Endothelial cell of umbilical vein (primary cell): ENCODE data around the gene RASGRP1. TPM values are rescaled to one million over a fixed set of nuclear protein-coding genes. Genes with fewer than 3 reads are reported as not detected.

Experiments used
- BruUV-seq: library from RNA; stranded (reverse); fragments of 400-500 nt; replicated peaks from 2 replicates; lab custom pipeline; 2021; lab: Mats Ljungman, UMichigan
- CTCF ChIA-PET: fragments of 300-600, 350-600 bp; sonication (Branson Sonifier 250); formaldehyde crosslinking; loops from one replicate; lab custom pipeline; 2021; ENCODE audit warnings: antibody characterized with exemption, inconsistent platforms; lab: Charles Lee
- POLR2A ChIA-PET: fragments of 300-600, 350-600 bp; sonication (Branson Sonifier 250); formaldehyde crosslinking; loops from one replicate; lab custom pipeline; 2021; ENCODE audit warnings: antibody characterized with exemption, inconsistent platforms; lab: Charles Lee
- DNase-seq: peaks from one replicate; pipeline ENCODE4 v3.0.0-alpha.2; 2011; ENCODE audit warnings: low read depth, low spot score
- FAIRE-seq: peaks from 2 replicates; lab custom pipeline; 2011; peaks lifted over from hg19 to GRCh38; lab: Jason Lieb, UNC
- H2AFZ ChIP-seq: 2 replicates; pipeline ENCODE4 v1.6.0; 2012; ENCODE audit warnings: low read depth, low read length, control low read depth, inconsistent platforms
- H3K27ac ChIP-seq: 2 replicates; pipeline ENCODE4 v1.5.1; 2011; ENCODE audit warnings: low read depth, mild to moderate bottlenecking, control low read depth, low read length, moderate library complexity; ENCODE audit not compliant: insufficient read depth
- H3K27me3 ChIP-seq, 2 experiments: 2 replicates each; pipeline versions ENCODE4 v1.6.0 to v1.6.1; 2011; ENCODE audit warnings: low read length in 2 of 2, mixed read lengths in 1 of 2; ENCODE audit not compliant: control insufficient read depth in 2 of 2, insufficient read depth in 2 of 2
- H3K36me3 ChIP-seq, 2 experiments: 2 replicates in 1 of 2; 3 replicates in 1 of 2; pipeline ENCODE4 v1.5.1; 2011; ENCODE audit warnings: low read length in 2 of 2, mild to moderate bottlenecking in 1 of 2, moderate library complexity in 1 of 2; ENCODE audit not compliant: control insufficient read depth in 2 of 2, insufficient read depth in 2 of 2; ENCODE audit errors: extremely low read depth in 1 of 2
- H3K4me1 ChIP-seq: 3 replicates; pipeline ENCODE4 v1.5.1; 2011; ENCODE audit warnings: mild to moderate bottlenecking, low read length; ENCODE audit not compliant: control insufficient read depth, insufficient read depth; ENCODE audit errors: extremely low read depth
- H3K4me2 ChIP-seq: 2 replicates; pipeline ENCODE4 v1.6.1; 2011; ENCODE audit warnings: low read length, control low read depth, mixed read lengths; ENCODE audit not compliant: insufficient read depth
- H3K4me3 ChIP-seq, 3 experiments: fragments of 200-600 bp in 1 of 3; sonication (generic), shearing (Covaris generic) in 1 of 3; replicated peaks in 1 of 3; 2 replicates each; pipeline ENCODE4 v1.5.1; 2011 to 2016; ENCODE audit warnings: control low read depth in 3 of 3, low read length in 3 of 3, mild to moderate bottlenecking in 2 of 3, inconsistent platforms in 1 of 3, low read depth in 1 of 3, moderate library complexity in 1 of 3; ENCODE audit not compliant: insufficient read depth in 1 of 3
- H3K79me2 ChIP-seq: 2 replicates; pipeline ENCODE4 v1.6.0; 2012; ENCODE audit warnings: low read length, inconsistent platforms; ENCODE audit not compliant: control insufficient read depth, insufficient read depth
- H3K9ac ChIP-seq: replicated peaks from 2 replicates; pipeline ENCODE3; 2011; ENCODE audit warnings: low read length, control low read depth; ENCODE audit not compliant: insufficient read depth; ENCODE audit errors: extremely low read depth
- H3K9me1 ChIP-seq: replicated peaks from 3 replicates; pipeline ENCODE4 v1.6.0; 2011; ENCODE audit warnings: mild to moderate bottlenecking, low read length; ENCODE audit not compliant: control insufficient read depth, insufficient read depth; ENCODE audit errors: extremely low read depth
- H3K9me3 ChIP-seq: replicated peaks from 2 replicates; pipeline ENCODE4 v1.5.1; 2012; ENCODE audit warnings: low read length, inconsistent platforms; ENCODE audit not compliant: control insufficient read depth, insufficient read depth
- H4K20me1 ChIP-seq: replicated peaks from 2 replicates; pipeline ENCODE3; 2011; ENCODE audit warnings: mild to moderate bottlenecking, low read length; ENCODE audit not compliant: control insufficient read depth, insufficient read depth; ENCODE audit errors: extremely low read depth
- EZH2 ChIP-seq: IDR thresholded peaks from 2 replicates; pipeline ENCODE4 v1.6.1; 2012; ENCODE audit warnings: borderline replicate concordance, low read depth, mild to moderate bottlenecking, moderate library complexity, low read length, inconsistent platforms; ENCODE audit not compliant: severe bottlenecking
- MYC ChIP-seq: IDR thresholded peaks from one replicate; pipeline ENCODE4 v1.6.1; 2011; ENCODE audit warnings: mild to moderate bottlenecking, low read depth, low read length
- dilution Hi-C: fragments of 300-500 bp; cut with MboI; formaldehyde crosslinking; loops from one replicate; pipeline ENCODE4 v1.15.0; 2019; ENCODE audit warnings: low sequenced_read_pairs; ENCODE audit not compliant: extremely low pct_ligation_motif_present
- intact Hi-C: fragments of 100-400 bp; cut with micrococcal nuclease; formaldehyde crosslinking; loops from one replicate; pipeline ENCODE4 v1.10.0; 2022
- polyA plus RNA-seq, 4 experiments: library from polyadenylated mRNA; depleted of rRNA in 3 of 4; stranded (reverse) in 3 of 4; unstranded in 1 of 4; fragments of >200 nt; gene quantifications; 2 replicates each; pipeline versions ENCODE4 v1.2.1 to v1.2.3, GENCODE V29; 2011 to 2012; ENCODE audit warnings: missing spikeins in 1 of 4
- total RNA-seq: library from RNA; stranded (reverse); gene quantifications from 2 replicates; pipeline ENCODE4 v1.2.3, GENCODE V29; 2021
- TF ChIP-seq, protein P1 (sequence below), 2 donors: IDR thresholded peaks; 1 replicate in 1 of 2; 2 replicates in 1 of 2; pipeline ENCODE4 v1.5.1; 2011; ENCODE audit warnings: low read length in 2 of 2, mild to moderate bottlenecking in 2 of 2, moderate library complexity in 2 of 2, control low read depth in 1 of 2, inconsistent platforms in 1 of 2, low read depth in 1 of 2; ENCODE audit not compliant: insufficient read depth in 1 of 2; ENCODE audit errors: extremely low read depth in 1 of 2

The RASGRP1 gene
- total and polyA plus RNA-seq, 2 donors (not counting 3 experiments of a cell fraction or from before 2014, with no cell fraction given) = 0.15 to 0.38 TPM

GRCh38 chr15:38521316-38521715, 43.3 kb downstream of the RASGRP1 start:
- Histone ChIP-seq H4K20me1 (no peaks in the 10 kb centered on the region), H3K4me3 (no peak overlapping the region), H3K9ac (no peak overlapping the region), H3K27me3 (peaks cover 12 to 43% of the 10 kb centered on the region in 2 experiments), H3K9me1 (no peaks in the 10 kb centered on the region), H3K27ac (no peak overlapping the region), H3K4me1 (no peaks in the 10 kb centered on the region), H2AFZ (no peak overlapping the region), H3K4me2 (no peak overlapping the region), H3K79me2 (no peaks in the 10 kb centered on the region), H3K36me3 (no peaks in the 10 kb centered on the region), H3K9me3 (no peaks in the 10 kb centered on the region)
- TF ChIP-seq EZH2 = no peak
- TF ChIP-seq, protein P1, sequence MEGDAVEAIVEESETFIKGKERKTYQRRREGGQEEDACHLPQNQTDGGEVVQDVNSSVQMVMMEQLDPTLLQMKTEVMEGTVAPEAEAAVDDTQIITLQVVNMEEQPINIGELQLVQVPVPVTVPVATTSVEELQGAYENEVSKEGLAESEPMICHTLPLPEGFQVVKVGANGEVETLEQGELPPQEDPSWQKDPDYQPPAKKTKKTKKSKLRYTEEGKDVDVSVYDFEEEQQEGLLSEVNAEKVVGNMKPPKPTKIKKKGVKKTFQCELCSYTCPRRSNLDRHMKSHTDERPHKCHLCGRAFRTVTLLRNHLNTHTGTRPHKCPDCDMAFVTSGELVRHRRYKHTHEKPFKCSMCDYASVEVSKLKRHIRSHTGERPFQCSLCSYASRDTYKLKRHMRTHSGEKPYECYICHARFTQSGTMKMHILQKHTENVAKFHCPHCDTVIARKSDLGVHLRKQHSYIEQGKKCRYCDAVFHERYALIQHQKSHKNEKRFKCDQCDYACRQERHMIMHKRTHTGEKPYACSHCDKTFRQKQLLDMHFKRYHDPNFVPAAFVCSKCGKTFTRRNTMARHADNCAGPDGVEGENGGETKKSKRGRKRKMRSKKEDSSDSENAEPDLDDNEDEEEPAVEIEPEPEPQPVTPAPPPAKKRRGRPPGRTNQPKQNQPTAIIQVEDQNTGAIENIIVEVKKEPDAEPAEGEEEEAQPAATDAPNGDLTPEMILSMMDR (IDR thresholded peaks at IDR 0.05; ENCODE audit: extremely low read depth in 1 of 2, insufficient read depth in 1 of 2, low read depth in 1 of 2, low read length in 2 of 2) = no peak
- intact Hi-C loops (no loop called here), dilution Hi-C loops (no loop called here)
- FAIRE-seq = no peak
- ChIA-PET POLR2A (no interaction called here), CTCF (interaction anchor here (1.2 to 2.7 kb wide), 5 partner anchors 10 to 178 kb away, joined by 3 to 8 read pairs (median 4); partner anchors contain the start of gene RASGRP1)
- no TSS peak for BruUV-seq
- DNase-seq = no peak

DNA sequence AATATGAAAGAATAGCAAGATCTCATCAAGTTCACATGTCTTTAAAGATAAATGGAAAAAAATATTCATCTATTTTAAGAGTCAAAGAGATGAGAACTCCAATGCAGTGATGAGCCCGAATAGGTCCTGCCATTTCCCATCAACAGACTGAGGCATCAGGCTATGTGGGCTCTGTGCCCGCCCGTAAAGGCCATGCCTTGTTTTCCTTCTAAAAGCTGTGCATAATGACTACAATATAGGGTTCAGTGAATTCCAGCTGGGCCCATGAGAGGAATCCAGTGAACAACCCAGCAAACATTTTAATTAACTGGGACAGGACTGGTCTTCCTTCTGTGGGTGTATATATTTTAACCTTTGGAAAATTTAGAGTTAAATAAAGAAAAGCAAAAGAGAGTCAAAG, 44.6 kb downstream of the RASGRP1 start:
- no peak overlapping the region for H3K4me3 ChIP-seq
- DNase-seq = no peak
- H3K9ac ChIP-seq = no peak overlapping the region
- peaks cover 13 to 43% of the 10 kb centered on the region in 2 experiments for H3K27me3 ChIP-seq
- no peak overlapping the region for H3K27ac ChIP-seq
- intact Hi-C loops (no loop called here), dilution Hi-C loops (no loop called here)
- ChIA-PET POLR2A (no interaction called here), CTCF (interaction anchor here (1.2 to 2.7 kb wide), 4 partner anchors 11 to 180 kb away, joined by 3 to 8 read pairs (median 4); no protein-coding TSS in a partner anchor)
- BruUV-seq = no TSS peak
- H3K9me3 ChIP-seq = no peaks in the 10 kb centered on the region
- no peaks in the 10 kb centered on the region for H4K20me1 ChIP-seq
- H3K4me2 ChIP-seq = no peak overlapping the region
- TF ChIP-seq MYC = no peak
- H3K4me1 ChIP-seq = no peaks in the 10 kb centered on the region
- no peaks in the 10 kb centered on the region for H3K79me2 ChIP-seq
- no peaks in the 10 kb centered on the region for H3K9me1 ChIP-seq
- no peak for FAIRE-seq
- H3K36me3 ChIP-seq = no peaks in the 10 kb centered on the region
- H2AFZ ChIP-seq = no peak overlapping the region
